Measurements from ENCODE around the gene IL11.

GRCh38 chr19:55387736-55388497 is 17.7 kb upstream of the IL11 start:
- TF ChIP-seq EZH2 (IDR thresholded peaks at IDR 0.05; ENCODE audit: insufficient read depth, poor library complexity, severe bottlenecking): no peak
- no peak for TF ChIP-seq EZH2phosphoT487 (IDR thresholded peaks at IDR 0.05; ENCODE audit: insufficient read depth, low read depth)
